Activated CD4-positive, alpha-beta T cell treated with anti-CD3 and anti-CD28 coated beads, Interleukin-2, amount 50 U/mL, for 4 hours (primary cell): ENCODE measurements around the gene TPH2.

Experiments used
- DNase-seq, 2 experiments: peaks; one replicate each; pipeline ENCODE4 v3.0.0-alpha.2; 2020

The TPH2 gene

DNA sequence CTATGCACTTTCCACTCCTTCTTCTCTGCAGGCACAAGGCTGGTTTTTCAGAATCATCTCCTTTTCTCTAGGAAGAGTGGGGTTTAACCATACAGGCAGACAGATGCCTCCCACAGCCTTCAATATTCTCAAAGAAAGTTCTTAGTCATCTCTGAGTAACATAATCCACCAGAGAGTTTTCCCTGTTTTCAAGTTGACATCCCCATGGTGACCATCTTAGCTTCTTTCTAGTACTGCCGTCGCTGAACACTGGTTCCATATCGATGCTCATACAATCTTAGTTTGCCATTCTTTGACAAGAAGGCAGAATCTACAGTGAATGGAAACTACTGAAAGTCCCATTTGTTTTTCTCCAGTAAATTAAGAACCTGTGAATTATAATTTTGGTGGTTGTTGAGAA lies 28.6 kb downstream of the TPH2 start:
- no peak for DNase-seq

DNA sequence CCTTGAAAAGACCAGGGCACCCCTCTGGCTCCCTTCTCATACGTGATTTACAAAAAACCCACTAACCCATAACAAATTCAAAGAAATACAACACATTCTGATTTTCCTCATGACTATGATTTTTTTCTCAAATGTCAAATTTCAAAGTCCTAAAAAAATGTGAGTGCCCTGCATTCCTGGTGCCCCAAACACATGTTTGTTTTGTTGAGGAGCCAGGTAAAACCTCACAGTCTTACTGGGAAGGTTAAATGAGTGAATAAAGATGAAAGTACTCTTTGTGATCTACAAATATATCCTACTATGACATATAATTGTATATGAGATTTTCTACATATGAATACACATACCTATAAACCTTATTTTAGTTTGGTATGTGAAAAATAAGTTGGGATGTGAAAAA lies 30.7 kb downstream of the TPH2 start:
- DNase-seq, result no peak

DNA sequence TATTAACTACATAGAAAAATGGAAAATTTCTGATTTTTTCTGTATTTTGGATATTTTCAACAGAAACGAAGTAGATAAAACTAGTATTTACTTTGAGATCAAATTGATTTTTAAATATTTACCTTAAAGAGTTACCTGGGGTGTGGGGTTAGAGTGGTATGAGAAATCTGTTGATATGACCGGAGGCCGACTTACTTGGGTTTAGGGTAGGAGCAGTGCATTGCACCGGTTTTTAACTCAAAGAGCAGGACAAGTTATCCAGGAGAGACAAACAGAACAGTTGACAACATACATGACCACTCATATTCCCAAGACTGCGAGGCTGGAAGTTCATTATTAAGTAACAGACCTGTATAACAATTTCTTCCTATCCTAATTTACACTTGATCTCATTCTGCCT lies 31.4 kb downstream of the TPH2 start:
- no peak for DNase-seq

DNA sequence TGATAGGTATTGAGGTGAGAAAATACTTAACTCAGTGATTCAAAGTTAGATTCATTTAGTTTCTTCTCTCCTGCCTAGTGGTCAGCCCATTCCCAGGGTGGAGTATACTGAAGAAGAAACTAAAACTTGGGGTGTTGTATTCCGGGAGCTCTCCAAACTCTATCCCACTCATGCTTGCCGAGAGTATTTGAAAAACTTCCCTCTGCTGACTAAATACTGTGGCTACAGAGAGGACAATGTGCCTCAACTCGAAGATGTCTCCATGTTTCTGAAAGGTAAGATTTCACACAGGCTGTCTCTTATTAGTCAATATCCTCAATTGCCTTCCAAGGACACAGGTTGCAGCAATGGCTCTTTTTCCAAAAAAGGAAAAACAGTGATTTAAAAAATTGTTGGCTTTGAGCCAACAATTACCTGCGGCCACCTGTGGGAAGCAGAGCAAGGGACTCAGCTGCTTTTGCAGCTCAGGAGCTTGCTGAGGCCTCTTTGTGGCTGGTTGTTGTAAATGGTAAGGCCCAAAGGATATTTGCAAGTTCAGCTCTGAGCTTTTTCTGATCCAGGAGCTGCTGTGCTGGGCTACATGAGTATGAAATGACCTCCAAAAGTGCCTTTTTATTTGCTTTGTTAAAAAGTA lies 33.9 kb downstream of the TPH2 start:
- no peak for DNase-seq

DNA sequence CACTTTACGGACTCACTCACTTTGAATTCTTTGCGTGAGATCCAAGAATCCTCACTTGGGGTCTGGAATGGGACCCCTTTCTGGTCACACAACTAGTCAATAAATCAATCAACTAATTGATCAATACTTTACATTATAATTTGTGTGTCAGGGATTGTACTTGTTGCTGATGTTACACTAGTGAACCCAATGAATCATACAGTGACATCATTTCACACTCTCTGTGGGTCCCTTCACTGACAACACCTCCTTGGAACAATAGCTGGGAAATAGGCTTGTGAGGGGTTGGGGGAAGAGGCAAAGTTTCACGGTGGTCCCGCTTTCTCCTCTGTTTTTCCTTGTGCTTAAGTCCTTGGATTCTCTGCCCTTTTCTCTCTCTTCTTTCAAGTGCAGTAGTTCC lies 35.0 kb downstream of the TPH2 start:
- DNase-seq, result no peak

DNA sequence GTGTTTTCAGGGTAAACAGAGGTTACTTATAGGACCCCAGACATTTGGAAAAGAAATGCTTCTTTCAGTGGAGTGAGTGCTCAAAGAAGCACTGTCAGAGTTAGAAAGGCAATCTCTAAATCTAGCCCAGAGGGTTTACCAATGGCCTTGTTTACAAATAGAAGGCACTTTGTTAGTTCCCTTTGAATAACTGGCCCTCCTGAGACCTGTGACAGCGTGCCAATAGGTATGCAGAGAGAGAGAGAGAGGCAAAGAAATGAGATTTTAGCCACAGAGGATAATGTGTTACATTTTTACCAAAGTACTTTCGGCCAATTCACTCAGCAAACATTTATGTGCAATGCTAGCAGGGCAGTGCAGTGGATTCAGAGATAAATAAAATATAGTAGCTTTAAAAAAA lies 41.9 kb downstream of the TPH2 start:
- no peak for DNase-seq

DNA sequence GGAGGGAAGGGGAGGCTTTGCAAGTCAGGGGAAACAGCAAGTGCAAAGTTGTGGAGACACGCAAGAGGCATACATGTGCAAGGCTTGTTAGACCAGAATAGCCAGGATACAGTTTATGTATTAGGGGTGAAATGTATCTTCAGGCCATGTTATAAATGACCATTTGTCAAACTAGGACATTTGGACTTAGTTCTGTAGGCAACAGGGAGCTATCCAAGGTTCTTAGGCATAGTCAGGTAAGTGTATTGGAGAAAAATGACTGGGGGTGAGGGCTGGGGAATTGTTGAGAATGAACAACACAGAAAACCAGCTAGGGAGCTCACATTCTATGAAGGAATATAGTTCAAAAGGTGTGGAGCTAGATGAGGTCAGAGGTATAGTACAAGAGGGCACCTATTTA lies 42.5 kb downstream of the TPH2 start:
- no peak for DNase-seq

DNA sequence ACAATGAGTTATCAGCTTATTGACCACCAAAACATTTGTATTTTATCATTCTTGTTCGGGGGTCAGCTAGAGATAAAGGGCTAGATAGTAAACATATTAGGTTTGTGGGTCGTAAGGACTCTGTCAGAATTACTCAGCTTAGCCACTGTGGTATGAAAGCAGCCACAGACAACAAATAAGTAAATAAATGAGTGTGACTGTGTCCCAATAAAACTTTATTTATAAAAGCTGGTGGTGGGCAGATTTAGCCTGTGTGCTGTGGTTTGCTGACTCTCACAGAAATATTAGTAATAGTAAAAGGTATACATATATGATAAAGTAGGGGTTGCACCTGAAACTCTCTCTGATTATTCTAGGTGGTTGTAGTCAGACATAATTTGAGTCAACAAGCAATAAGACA lies 56.1 kb downstream of the TPH2 start:
- DNase-seq, result no peak

DNA sequence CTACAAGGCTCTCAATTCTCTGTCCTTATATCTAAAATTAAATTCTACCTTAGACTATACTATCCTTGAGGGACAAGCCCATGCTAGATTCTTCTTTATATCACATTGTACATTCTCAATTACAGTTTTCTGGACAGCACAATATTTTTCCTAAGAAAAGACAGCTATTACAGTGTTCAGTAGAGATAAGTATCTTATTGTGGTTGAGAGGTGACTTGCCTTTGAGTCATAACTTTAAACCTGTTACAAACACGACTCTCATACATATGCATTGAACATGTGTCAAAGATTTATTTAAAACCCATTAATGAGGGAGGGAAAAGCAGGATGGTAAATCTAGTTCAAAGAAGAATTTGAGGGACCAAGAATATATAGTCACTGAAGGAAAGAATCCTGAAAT lies 61.1 kb downstream of the TPH2 start:
- DNase-seq, result no peak

DNA sequence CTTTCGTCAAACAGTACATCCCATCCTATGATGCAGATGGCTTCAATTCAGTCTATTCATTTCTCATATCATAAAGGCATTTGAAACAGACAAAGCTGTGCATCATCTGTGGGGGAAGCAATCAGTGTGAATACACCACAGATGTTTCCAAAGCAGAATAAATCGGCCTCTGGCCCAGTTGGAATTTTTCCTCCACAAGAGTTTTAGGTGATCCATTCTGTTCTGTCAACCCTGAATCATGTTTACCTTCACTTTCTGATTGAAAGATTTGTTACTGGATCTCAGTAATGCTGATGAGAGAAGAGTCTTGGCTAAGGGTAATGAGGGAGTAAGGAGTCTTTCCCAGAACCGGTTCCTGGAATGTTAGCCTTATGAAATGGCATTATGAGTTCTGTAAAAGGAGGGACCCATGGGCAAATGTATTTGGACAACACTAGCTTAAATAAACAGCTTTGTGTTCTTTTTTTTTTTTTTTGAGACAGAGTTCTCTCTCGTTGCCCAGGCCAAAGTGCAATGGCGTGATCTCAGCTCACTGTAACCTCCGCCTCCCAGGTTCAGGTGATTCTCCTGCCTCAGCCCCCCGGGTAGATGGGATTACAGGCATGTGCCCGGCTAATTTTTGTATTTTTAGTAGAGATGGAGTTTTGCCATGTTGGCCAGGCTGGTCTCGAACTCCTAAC lies 62.5 kb downstream of the TPH2 start:
- no peak for DNase-seq

DNA sequence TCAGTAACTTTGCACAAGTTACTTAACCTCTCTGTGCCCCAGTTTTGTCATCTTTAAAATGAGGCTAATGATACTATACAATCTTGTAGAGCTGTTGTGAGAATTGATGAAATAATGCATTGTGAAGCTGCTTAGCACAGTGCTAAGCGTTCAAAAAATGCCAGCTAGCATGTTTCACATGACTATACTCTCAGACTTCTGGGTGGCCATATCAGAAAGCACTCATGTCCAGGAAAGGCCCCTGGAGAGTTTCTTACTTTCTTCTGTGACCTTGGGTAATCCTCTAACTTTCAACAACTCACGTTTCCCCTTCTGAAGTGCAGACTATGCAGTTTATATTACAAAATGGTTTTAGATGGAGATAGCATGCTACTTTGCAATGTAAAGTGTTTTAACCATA lies 68.1 kb downstream of the TPH2 start:
- no peak for DNase-seq

DNA sequence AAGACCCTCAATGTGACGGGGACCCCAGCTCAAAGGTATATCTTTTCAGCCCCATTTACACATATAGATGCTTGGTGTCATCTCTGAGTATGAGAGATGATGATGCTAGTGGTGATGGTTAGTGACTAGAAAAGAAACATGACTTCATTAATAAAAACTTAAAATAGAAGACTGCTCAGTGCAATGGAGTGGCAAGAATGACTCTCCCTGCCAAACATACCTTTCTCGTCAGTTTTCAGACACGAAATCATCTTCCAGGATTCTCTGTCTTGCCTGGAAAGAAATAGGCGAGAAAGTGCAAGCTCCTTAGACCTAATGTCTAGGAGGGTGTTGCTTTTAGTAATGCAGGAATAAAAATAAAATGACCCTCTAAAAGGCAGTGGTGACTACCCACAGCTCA lies 71.7 kb downstream of the TPH2 start:
- DNase-seq, result no peak

DNA sequence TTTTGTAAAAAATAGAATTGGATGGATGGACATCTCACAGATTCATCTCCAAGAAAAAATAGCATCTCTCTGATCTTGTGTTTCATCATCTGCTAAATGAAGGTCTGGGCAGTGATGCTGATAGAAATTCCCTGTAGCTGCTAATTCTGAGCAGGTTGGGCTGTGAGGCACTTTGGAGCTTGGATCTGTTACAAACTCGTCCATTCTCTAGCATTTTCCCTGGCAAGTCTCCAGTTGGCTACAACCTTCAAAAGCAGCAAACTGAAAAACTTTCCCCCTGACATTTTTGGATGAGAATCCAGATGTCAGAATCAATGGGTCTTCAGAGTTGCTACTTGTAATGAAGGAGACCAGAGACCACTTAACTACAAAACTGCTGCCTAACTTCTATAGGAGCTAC lies 72.7 kb downstream of the TPH2 start:
- no peak for DNase-seq

DNA sequence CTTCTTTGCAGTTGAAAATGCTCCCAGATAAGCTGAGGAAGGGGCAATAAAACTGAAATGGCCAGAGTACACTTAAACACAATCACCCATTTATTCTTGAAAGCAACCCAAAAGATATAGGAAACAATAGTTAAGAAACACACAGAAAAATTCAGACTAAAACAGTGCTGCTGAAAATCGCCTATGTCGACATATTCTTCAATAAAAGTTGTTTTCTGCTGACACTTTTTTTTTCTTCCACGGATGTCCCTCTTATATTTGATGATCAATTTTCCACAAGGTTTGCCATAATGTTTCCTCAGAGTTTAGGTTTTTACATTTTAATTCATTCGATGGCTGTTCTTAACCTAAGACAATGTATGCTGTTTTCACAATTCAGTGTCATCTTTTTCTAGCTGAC lies 74.2 kb downstream of the TPH2 start:
- DNase-seq, result no peak

DNA sequence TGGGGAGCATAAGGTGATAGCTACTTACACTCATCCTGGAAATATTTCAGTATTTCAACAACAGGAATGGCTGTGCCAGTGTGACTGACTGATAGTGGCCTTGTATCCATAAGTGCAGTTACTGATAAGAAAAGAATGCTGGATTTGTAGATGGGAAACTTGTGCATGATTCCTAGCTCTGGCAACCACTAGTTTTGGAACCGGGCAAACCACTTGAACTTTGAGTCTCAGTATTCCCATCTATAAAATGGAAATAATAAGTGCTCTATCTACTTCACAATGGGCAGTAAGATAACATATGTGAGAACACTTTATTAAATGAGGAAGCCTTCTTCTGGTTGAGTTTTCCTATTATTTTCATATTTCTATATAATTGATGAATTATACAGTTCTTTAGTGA lies 77.2 kb downstream of the TPH2 start:
- no peak for DNase-seq

DNA sequence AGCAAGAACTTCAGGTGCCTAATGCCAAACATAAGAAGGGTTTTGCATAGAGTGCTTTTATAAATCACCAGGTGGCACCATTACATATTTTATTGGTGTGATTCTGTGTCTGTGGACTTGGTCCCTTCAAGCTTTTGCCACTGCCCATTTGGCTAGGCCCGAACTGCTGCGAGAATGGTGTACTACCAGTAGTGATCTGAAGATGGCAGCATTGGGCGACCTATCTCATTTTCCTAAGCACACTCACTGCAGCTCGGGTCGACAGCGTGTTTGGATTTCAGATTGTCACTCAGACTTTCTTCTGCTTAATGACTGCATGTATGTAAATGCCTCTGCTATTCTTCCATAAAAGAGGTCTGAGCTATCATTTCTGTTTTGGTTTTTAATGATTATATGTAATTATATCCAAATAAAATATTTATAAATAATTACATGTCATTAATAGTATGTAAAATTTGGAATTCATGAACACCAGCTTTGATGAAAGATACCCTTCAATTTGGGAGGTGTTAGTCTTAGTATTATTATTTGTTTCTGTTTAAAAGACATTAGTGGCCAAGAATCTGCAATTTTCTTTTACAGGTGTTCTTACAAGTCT lies 78.5 kb downstream of the TPH2 start:
- peak; percentile 26 to 39 for DNase-seq

DNA sequence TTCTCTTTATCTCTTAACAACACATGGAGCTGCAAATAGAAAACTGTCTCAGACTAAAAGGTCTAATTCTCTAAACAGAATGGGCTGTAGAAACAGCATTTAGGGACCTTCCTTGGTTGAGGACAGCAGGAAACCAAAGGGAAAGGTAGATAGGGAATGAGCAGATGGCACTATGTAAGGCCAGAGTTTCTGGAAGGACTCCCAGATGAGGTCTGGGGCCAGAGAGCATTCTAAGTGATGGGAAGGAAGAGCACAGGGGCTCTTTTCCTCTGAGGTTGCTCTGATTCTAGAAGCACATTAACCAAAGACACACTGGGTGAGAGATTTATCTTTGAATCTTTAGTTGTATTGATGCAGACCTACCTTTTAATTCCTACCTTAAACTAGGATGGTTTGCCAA lies 79.4 kb downstream of the TPH2 start:
- DNase-seq, result no peak

DNA sequence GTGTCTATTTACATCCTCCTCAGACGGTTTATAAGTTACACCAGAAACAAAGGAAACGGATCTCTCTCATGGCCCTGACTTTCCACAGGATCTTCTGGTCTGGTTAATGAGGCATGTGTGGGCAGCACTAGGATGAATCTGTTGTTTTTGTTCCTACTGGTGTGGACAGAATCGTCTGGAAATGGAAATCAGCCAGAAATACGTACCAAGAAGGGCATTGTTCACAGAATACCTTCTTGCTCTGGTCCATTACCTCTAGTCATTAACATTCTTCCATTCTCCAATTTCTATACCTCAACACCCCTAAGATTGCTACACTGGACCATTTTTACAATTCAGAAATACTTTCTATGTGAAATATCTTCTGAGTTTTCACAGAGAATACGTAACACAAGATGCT lies 86.0 kb downstream of the TPH2 start:
- DNase-seq, result no peak

DNA sequence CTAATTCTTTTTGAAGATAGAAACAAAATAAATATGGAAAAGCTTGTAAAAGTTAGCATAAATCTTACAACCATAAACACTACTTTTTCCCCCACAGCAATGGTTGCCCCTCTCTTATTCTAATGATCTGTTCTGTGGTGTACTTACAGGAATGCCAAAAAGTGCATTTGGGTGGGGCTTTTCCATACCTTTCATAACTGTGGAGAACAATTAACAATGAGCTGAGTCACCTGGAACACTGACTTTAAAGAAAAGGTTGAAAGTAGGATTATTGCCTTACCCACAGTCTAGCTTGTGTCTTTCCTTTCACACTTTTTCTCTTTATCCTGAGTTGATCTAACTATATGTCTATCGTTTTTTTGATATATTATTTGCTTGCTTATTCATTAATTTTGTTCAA lies 86.9 kb downstream of the TPH2 start:
- DNase-seq, result no peak

DNA sequence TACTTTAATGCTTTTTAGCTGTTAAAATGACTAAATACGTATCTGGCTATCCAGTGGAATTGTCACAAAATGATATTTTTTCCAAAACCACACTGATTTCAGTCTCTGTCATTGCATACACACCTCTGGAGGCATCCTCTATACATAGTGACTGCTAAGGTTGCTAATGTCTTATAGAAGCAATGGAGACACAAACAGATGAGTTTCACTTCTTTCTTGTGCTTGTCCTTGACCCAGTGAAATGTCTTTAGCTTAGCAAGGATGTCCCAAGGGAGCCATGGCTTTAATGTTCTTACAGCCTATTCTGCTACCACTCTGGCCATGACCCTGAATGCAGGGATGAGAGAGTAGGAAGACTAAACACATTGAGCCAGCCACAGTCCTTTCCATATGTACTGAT lies 90.3 kb downstream of the TPH2 start:
- DNase-seq, result no peak

DNA sequence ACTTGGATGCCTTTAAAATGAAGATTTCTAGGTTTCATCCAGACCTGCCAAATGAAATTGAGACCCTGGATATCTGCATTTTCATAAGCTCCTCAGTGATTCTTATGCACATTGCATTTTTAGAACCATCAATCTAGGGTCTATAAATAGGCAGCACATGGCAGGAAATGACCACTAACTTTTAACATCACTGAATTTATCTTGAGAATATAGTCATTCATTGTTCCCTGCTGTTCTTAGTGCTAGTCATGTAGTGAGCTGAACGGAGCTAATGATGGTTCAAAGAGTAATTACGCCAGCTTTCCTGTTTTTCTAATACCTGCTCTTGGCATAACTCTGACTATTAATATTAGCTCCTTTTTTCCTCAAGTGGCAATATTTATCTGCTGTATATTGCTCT lies 91.6 kb downstream of the TPH2 start:
- no peak for DNase-seq

DNA sequence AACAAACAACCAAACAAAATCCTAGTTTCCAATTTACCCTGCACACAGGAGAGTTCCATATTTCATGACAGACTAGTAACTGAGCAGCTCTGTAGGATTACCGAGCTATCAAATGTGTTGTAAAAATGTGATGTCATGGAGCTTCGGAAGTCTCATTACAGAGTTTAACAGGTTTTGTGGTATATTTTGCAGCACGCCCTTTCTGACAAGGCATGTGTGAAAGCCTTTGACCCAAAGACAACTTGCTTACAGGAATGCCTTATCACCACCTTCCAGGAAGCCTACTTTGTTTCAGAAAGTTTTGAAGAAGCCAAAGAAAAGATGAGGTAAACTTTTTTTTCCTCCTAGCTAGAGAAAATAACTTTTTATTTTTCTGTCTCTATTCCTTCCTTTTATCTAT lies 92.4 kb downstream of the TPH2 start:
- DNase-seq, result no peak

DNA sequence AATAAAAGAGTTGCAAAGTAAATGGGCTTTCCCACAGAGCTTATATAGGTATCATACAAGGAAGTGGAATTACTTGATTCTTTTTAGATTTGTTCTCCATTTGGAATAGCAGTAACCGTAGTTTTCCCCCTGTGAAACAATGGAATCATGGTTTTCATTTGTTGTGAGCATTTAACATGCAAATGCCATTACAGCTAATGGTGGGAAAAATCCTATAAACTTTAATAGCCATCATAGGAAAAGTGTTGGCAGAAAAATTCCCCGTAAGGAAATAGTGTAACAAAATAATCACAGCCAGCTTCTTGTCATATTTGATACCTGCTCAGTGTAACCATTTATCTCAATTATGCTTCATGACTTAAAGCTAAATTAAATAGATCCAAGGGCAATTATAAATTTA lies 95.3 kb downstream of the TPH2 start:
- no peak for DNase-seq

DNA sequence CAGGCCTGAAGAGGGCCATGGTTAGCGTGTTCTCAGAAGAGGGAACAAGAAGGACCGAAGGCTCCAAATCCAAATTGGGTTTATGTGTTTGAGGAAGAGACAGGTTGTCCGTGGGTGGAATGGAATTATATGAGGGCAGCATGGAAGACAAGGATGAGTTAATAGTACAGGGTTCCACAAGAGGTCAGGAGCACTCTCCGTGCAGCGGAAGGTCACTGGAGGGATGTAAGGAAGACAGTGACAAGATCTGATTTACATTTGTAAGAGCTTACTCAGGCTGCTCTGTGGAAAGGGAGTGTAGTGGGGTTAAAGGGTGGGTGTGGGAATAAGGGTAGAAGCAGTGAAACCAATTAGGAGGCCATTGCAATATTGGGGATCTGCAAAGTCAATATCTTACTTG lies 97.0 kb downstream of the TPH2 start:
- DNase-seq, result no peak

DNA sequence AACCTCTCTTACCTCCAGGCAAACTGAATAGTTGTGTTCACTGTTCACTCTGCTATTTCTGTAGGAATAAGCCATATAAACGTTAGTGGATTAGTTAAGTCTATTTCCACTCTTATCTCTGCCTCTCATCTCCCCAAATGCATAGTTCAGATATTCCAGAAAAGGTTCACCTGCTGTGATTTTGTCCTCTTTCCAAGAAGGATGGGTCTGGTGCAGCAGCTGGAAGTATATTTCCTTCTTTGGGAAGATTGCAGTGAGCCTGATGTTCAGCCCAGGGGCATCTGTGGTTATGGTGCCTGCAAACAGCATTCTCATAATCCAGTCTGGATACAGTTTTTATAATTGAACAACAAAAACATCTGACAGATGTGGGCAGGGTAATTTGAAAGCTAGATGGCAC lies 97.7 kb downstream of the TPH2 start:
- DNase-seq, result no peak
